Transverse colon (tissue), 3 donors: ENCODE data around the gene ASB8.
"Not testable (repeated sequence)": the region's sequence is repeated elsewhere in the genome, so short reads cannot be mapped to it uniquely, and the experiment has no call there.

Experiments
- CTCF ChIP-seq, 5 experiments: fragments of 200-600 bp in 3 of 5; fragments of 450-650 bp in 2 of 5; sonication (generic) in 3 of 5; IDR thresholded peaks; 1 replicate in 2 of 5; 2 replicates in 3 of 5; pipeline ENCODE4 v1.5.1; 2016 to 2017; ENCODE audit warnings: antibody characterized with exemption in 5 of 5, inconsistent platforms in 3 of 5, mild to moderate bottlenecking in 2 of 5, moderate library complexity in 1 of 5
- POLR2A ChIP-seq: fragments of 450-650 bp; IDR thresholded peaks from one replicate; pipeline ENCODE4 v1.6.1; 2016; ENCODE audit warnings: antibody characterized with exemption, mild to moderate bottlenecking, moderate library complexity

DNA sequence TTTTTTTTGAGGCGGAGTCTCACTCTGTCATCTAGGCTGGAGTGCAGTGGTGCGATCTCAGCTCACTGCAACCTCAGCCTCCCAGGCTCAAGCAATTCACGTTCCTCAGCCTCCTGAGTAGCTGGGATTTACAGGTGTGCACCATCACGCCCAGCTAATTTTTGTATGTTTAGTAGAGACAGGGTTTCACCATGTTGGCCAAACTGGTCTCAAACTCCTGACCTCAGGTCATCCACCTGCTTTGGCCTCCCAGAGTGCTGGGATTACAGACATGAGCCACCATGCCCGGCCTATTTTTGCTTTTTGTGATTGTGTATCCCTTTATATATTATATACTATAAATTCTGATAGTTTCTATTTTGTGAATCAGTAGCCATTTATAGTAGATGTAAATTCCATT is 1.5 kb downstream of the ASB8 start:
- TF ChIP-seq CTCF (IDR thresholded peaks at IDR 0.05); POLR2A: not testable (repeated sequence)
